IPS-11a (cell line): ENCODE measurements around the gene MEGF8.

Source experiments
- H3K4me3 ChIP-seq: one replicate; pipeline ENCODE4 v1.5.1; 2013; ENCODE audit warnings: low read depth, low read length, control low read depth

Gene MEGF8

DNA sequence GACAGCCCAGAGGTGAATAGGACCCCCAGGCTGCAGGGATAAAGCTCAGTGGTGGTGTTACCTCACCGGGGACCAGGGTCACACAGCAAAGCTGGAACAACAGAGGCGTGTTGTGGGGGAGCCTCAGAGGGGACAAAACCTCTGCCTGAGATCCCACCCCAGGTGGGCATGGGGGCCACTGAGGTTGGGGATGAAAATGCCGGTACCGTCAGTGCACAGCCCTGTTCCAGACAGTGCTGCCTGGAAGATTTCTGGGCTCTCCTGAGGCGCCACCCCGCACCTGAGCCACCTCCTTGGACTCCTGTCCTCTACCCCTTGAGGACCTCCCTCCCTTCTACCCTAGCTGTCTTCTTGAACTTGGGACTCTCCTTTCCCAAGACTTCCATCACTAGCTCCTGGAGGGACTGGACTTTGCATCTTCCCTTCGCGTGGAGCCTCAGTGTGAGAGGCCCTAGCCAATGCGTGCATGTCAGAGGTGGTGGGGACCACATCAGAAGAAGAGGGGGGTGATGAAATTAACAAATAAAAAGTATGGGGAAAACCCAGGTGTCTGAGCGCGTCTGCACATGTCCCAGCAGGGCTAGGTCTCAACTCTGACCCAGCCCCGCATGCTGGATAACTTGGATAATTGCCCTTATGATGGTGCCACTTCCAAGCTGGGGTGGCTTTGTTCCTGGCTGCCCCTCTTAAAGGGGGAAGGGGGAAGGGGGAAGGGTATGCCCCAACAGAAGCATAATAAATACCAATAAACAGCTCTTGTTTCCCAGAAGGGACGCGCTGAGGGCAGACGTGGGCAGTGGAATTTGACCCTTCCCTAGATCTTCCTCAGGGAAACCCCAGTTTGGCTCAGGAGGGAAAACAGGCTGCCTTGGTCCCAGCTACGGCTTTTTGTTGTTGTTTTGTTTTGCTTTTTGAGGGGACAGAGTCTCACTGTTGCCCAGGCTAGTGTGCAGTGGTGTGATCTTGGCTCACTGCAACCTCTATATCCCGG is 53.1 kb downstream of the MEGF8 start:
- H3K4me3 ChIP-seq: no peak overlapping the region

DNA sequence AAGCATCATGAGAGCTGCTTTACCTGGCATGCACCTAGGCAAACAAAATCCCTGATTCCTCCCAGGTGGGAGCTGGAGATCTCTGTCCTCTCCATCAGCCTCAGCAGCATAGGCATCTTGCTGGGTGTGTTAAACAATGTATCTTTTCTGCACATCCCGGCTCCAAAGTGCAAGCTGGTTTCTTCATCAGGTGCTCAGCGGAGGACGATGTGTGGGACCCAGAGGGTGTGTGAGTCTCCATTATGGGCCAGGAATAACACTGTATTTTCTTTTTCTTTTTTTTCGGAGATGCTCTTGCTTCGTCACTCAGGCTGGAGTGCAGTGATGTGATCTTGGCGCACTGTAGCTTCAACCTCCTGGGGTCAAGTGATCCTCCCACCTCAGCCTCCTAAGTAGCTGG is 54.7 kb downstream of the MEGF8 start:
- no peak overlapping the region for H3K4me3 ChIP-seq

DNA sequence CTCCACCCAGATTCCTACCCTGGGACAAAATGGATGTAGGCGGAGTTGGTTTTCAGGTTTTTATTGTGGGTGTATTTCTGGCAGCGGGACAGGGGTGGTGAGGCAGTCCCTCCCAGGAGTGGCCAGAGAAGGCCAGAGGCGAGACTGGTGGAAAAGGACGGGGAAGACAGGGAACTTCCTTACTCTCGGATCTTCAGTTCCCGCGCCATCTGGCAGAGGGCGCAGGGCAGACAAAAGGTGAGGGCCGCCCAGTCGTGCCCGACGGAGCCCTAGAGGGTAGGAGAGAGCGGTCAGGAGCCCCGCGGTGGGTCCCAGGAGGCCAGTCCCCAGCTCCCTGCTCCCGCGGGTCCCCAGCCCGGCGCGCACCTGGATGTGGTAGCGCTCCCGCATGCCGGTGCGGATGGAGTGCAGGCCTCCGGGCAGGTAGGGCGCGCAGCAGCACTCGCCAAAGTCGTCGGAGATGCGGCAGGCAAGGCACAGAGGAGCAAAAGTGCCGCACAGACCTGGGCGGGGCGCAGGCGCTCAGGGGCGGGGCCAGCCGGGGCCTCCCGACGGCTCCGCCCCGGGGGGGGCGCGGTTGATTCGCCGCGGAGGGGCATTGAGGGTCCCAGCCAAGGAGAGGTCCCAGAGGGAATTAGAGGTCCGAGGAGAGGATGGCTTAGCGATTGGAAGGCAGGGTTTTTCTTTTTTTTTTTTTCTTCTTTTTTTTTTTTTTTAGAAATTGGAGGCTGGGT is 61.7 kb downstream of the MEGF8 start:
- H3K4me3 ChIP-seq: peak overlapping the region; percentile 59

DNA sequence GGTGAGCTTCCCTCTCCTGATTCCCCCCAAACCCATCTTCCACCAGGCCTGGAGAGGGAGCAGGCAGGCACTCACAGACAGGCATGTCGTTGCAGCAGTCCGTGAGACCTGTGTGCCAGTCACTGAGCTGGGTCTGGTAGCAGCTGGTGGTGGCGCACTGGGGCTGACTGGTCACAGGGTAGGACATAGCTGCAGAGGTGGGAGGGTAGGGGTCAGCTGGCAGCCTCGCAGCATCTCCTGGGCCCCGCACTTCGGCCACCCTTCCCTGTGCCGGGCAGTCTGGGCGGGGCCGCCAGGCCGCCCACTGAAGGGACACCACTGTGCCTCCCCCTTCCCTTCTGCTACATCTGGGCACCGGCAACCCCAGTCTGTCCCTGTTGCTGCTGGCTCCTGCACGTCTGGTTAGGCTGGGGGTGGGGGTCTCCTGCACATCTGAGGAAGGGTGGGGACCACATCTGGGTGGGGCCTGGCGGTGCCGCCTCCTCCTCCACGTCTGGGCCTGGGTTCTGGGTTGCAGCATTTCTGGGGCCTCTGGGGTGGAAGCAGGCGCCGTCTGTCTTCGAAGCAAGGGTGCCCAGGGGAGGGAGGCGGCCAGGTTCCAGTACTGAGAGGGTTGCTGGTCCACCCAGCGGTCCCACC is 63.5 kb downstream of the MEGF8 start:
- H3K4me3 ChIP-seq: no peak overlapping the region

DNA sequence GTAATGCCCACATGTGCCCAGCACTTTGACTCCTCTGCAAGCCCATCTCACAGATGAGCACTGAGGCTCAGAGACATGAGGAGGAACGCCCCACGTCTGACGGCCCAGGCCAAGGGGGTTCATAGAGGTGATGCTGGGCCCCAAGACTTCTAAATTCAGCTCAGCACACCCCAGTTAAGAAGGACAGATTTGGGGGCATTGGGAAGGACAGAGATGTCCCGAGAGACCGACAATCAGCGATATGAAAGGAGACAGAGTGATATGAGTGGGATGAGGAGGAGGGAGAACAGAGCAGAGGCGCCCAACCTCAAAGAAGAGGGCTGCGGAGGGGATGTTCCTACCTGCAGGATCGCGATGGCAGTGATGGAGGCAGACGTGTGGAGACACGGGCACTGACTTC is 64.5 kb downstream of the MEGF8 start, which contains the start of gene CNFN:
Gene CNFN (minus strand): TSS at position 399 of the 400 bp plus-strand sequence. CDS start 1,260 bp downstream, outside the sequence.
- H3K4me3 ChIP-seq: no peak within 1 kb of the TSS

DNA sequence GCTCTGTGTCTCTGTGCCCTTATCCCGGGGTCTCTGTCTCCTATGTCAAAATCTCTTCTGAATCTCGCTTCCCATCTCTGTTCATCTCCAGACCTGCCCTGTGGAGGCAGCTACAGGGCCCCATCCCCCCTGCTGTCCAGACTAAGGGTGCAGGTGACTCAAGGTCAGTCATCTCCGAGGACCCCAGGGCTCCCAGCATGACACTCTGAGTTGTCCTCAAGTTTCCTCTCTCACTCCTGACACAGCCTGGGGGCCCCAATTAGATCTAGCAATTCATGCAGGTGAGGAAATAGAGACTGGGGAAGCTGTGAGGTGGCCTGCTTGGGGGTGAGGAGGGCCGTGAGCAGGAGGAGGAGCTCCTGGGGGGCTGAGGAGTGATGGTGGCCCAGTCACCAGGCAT is 66.7 kb downstream of the MEGF8 start:
- H3K4me3 ChIP-seq: no peak overlapping the region

DNA sequence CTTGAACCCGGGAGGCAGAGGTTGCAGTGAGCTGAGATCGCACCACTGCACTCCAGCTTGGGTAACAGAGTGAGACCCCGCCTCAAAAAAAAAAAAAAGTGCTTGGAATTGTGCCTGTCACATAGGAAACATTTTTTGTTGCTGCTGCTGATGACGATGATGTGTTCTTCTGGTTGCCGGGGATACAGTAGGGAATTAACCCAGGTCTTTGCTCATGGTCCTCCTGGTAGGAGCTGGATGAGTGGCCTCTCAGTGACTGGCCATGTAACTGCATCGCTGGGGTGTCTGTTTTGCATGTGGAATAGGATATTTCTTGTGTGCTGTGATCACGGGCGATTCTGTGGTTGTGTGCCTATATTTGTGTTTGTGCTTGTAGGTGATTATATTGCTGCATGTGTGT is 69.3 kb downstream of the MEGF8 start:
- H3K4me3 ChIP-seq: no peak overlapping the region

DNA sequence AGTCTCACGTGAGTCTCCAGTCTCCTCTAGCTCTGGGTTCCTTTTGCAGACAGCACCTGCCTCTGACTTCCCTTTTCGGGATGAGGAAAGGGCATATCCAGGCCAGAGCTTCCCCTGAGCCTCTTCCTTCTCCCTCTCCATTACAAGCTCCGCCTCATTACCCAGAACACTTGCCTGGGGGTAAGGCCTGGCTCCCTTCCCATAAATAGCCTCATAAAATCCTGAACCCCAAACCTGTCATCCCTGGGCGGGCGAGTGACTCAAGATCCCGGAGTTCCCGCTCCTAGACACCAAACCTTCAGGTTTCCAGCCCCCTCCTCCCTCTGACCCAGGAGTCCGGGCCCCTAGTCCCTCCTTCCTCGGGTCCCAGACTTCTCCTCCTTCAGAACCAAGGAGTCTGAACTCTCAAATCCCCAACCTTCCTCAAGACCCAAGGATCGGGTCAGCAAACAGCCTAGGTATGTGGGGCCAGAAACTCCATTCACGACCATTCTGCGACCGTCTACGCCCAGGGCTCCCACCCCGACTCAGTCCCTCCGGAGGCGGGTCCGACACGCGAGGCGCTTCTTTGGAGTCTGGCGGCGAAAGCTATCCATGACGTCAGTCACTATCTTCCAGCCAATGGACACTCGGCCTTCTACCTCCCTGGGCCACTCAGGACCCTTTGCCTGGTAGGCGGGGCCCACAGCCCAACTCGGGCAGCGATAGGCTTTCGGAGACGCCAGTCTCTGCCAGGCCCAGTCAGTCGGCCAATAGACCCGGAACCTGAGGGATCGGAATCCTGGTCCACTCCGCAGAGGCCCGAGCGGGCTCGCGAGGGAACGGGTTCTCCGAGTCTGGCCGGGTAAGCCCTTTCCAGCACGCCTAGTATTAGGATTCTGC is 71.2 kb downstream of the MEGF8 start:
- peak overlapping the region; percentile 59 for H3K4me3 ChIP-seq

DNA sequence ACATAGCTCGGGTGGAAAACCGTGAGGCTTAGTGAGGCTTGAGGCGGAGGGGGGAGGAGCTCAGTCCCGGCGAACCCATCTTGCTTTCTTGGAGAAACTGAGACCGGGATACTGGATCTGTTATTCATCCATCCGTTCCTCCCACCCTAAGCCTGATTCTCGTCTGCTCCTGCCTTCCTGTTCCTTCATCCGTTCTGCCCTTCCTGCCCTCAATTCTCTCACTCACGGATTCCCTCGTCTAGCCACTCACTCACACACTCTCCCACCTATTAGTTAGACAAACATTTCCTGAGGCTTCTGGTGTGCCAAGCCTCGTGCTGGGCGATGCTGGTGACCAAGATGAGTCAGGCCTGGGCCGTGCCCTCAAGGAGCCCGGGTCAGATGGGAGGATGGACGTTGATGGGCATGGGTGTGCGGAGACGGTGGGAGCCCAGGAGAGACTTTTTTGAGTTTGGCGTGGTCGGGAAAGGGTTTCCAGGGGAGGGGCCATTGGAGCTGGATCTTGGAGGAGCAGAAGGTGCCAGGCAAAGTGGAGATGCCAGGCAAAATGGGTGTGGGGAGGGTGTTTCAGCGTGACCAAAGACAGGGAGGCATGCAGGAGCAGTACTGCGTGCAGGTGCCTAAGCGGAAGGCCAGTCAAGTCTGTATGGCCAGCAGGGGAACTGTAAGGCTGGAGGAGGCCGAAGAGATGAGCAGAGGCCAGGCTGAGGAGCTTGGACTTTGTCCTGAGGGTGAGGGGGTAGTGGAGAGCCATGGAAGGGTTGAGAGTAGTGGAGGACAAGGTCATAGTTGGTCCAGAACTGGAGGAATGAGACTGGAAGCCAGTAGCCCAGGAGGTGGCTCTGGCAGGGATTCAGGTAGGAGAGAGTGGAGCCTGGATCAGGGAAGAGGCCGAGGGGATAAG is 72.1 kb downstream of the MEGF8 start:
- peak overlapping the region; percentile 59 for H3K4me3 ChIP-seq

DNA sequence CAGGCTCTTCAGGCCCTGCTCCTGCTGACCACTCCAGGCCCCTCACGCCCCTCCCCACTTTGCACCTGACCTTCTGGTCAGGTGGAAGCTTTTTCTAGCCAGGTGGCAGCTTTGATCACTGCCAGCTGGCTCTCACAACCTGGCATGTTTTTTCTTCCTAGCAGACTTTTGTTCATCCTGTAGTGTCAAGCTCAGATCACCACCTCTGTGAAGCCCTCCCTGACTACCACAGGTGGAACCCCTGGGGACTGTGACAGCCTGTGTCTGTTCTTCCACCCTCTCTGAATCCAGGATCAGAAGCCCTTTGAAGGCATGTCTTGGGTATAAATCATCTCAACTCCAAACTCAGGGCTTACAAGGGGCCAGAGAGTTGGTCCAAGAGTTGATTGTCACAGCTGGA is 75.0 kb downstream of the MEGF8 start:
- H3K4me3 ChIP-seq: no peak overlapping the region

DNA sequence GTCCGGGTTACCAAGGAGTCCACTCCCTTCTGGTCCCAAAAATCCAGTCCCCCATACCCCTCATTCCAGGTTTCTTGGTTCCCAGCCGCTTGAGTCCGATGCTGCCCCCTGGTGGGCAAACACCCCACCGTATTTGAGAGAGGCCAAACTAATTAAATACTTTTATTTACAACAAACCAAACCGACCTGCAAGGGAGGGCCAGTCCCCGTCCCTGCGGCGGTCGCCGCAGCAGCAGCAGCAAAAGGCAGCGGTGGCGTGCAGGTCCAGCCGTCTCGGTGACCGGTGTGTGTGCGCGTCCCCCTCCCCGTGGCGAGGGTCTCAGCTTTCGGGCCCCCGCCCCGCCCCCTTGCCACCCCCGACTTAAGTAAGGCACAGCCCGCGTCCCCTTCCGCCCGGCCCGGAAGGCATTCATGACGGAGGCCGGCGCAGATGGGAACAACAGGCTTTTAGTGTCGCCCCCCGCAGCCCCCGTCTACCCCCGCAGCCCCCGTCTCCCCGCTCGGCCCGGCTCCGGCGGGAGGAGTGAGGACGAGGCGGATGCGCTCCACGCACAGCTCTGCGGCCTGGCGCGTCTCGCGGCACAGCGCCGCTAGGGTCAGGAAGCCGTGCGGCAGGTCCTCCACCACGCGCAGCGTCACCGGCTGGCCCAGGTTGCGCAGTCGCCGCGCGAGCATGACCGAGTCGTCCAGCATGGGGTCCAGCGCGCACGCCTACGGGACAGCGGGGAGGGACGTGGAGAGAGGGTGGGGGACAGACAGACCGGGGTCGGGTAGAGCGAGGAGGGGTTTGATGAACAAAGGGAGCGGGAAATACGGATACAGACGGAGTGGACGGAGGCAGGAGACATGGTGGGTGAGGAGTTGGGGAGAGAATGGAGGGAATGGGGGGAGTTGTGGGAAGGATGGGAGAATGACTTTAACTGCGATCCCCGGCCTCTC is 76.2 kb downstream of the MEGF8 start:
- H3K4me3 ChIP-seq: peak overlapping the region; percentile 62

DNA sequence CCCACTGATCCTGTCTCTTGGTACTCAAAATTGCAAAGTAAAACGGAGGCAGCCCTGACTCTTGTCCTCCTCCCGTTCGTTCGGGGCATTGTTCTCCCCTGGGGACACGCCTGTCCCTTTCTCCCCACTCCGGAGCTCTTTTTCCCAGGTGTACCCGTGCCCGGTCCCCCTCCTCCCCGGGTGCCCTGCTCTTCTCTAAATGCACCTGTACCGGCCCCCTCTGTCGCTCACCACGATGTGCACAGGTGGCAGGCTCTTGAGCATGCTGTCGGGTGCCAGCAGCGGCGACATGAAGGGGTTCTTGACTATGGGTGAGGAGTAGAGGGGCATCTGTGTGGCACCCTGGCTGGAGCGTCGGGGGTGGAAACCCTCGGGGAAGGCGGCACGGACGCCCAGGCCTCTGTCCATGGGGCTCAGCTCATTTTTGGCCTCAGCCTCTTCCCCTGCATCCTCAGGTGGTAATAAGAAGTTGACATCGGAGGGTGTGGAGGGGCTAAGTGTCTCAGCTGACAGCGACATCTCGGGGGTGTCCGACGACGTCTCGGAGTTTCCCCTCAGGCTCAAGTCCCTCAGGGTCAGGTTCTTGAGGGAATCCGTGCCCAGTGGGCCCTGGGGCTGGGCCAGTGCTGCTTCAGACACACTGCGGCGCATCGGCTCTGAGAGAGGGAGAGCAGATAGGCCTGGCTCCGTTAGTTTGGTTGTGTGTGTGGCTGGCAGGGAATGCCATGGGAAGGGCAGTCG is 77.1 kb downstream of the MEGF8 start:
- H3K4me3 ChIP-seq: peak overlapping the region; percentile 62

DNA sequence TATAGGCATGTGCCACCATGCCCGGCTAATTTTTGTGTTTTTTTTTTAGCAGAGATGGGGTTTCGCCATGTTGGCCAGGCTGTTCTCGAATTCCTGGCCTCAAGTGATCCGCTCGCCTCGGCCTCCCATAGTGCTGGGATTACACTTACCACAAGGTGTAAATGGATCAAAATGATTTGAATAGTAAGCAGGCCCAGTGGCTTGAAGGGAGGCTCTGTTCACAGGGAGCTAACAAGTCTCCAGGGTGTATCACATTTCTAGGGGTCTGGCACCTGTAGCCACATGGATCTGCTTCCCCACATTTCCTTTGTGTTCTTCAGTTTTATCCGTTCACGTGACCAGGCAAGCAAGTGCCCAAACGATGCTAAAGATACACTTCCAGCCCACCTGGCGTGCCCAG is 78.2 kb downstream of the MEGF8 start:
- no peak overlapping the region for H3K4me3 ChIP-seq

DNA sequence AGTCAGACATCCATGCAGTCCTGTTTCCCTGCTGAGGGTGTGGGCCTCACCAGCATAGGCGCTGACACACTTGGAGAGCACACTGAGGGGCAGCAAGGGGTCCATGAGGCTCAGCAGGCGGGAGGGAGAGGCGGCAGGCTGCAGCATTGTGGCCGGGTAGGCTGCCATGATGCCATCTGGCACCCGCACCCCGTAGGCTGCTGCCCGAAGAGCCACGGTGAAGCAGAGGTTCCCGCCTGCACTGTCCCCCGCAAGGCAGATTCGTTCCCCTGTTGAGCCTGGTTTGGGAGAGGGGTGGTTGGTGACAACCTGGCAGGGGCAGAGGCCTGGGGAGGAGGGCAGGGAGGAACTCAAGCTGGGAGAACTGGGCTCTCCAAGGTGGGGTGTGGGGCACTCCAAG is 80.7 kb downstream of the MEGF8 start:
- H3K4me3 ChIP-seq: no peak overlapping the region

DNA sequence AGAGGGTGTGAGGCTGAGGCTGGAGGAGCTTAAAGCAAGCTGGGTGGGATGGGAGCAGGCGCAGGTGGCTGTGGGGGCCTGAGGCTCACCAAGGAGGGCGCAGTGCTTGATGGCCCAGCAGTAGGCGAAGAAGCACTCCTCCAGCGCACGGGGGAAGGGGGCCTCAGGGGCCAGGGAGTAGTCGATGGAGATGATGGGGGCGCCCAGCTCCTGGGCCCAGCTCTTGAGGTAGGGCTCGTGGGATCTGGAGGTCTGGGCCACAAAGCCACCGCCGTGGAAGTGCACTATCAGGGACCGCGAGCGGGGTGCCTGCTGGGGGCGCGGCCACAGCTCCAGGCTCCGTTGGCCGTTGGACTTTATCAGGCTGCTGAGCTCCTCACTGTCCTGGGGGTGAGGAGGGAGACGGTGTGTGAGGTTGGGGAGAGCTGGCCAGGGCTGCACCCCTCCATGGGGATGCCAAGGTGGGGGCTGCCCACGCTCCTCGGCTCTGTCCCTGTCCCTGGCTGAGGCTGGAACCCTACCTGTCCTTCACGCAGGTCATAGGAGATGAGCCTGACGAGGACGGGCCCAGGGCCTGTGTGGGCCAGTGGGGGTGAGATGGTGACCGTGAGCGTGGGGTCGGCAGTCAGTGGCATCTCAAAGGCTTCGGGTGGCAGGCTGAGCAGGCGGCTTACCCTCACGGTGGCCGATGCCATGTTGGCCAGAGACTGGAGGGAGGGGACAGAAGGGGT is 81.8 kb downstream of the MEGF8 start:
- no peak overlapping the region for H3K4me3 ChIP-seq

DNA sequence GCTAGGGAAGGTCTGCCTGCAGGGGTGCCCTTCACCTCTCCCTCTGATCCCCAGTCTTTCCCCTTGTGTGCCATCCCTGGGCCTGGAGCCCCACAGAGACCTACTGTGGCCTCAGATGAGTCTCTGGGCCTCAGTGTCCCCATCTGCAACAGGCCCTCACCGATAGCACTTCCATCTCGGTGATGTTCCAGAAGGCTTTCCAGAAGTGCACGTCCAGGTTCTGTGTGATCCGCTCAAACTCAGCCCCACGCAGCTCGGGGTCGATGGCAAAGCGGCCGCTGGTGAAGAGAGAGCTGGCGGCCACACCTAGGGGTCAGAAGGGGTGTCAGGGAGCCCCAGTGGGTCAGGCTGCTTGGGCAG is 82.4 kb downstream of the MEGF8 start:
- H3K4me3 ChIP-seq: no peak overlapping the region

DNA sequence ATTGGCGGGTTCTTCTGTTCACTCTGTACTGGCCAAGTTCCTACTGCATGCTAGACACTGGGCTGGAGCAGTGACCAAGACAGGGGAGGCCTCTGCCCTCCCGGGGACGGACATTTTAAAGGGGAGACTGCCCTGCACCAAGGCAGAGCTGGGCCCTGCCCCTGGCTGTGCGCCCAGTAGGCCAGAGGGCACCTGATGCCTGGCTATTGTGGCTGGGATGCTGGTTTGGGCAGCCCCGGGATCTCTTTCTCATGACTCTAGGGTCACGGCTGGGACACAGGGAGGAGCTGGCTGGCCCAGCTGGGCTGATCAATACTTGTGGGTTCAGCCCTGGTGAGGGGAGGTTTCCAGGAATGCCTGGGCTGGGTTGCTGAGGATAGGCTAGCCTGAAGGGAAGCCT is 84.0 kb downstream of the MEGF8 start:
- no peak overlapping the region for H3K4me3 ChIP-seq
